NB4 (cell line): ENCODE measurements around the gene CARF.
"Not testable (repeated sequence)": the region's sequence is repeated elsewhere in the genome, so short reads cannot be mapped to it uniquely, and the experiment has no call there.

Source experiments
- DNase-seq: peaks from one replicate; pipeline ENCODE4 v3.0.0; 2010; ENCODE audit warnings: low read depth
- H3K4me3 ChIP-seq: one replicate; pipeline ENCODE4 v1.5.1; 2011; ENCODE audit warnings: mild to moderate bottlenecking, low read depth, low read length, moderate library complexity
- CTCF ChIP-seq: IDR thresholded peaks from one replicate; pipeline ENCODE4 v1.5.1; 2012; ENCODE audit warnings: low read depth, low read length
- MYC ChIP-seq: IDR thresholded peaks from 2 replicates; pipeline ENCODE4 v1.6.1; 2011; ENCODE audit warnings: low read depth, low read length
- POLR2A ChIP-seq: IDR thresholded peaks from 2 replicates; pipeline ENCODE4 v1.6.1; 2011; ENCODE audit warnings: mild to moderate bottlenecking; ENCODE audit not compliant: insufficient read length; ENCODE audit errors: extremely low read depth
- TF ChIP-seq, protein P1 (sequence below): IDR thresholded peaks from 2 replicates; pipeline ENCODE4 v1.6.1; 2011; ENCODE audit warnings: low read depth, low read length

CARF gene

GRCh38 chr2:202976809-202977208 lies 64.7 kb downstream of the CARF start:
- H3K4me3 ChIP-seq = no peak overlapping the region
- TF ChIP-seq MYC (no peak), POLR2A (no peak), CTCF (no peak)
- TF ChIP-seq, protein P1, sequence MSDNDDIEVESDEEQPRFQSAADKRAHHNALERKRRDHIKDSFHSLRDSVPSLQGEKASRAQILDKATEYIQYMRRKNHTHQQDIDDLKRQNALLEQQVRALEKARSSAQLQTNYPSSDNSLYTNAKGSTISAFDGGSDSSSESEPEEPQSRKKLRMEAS = no peak

GRCh38 chr2:202982779-202983491 lies 70.9 kb downstream of the CARF start:
- no peak for DNase-seq
- H3K4me3 ChIP-seq = no peak overlapping the region
- no peak for TF ChIP-seq MYC
- TF ChIP-seq, protein P1 = no peak
- no peak for TF ChIP-seq POLR2A
- no peak for TF ChIP-seq CTCF

More at GRCh38 chr2:202976809-202977208, 64.7 kb downstream of the CARF start:
- DNase-seq = no peak

DNA sequence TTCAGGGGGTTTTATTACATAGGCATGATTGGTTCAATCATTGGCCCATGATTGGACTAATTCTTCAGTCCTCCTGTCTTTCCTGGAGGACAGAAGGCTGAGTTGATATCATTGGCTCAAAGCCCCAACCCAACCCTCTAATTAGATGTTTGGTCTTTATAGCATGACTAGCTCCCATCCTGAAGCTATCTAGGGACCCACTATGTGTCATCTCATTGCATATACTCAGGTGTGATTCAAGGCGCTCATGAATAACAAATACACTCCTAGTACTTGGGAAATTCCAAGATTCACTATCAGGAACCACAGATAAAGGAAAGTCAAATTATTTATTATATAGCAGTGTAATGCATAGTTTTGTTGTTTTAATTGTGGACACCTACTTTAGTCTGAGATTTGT lies 77.7 kb downstream of the CARF start:
- no peak overlapping the region for H3K4me3 ChIP-seq
- no peak for DNase-seq
- TF ChIP-seq, protein P1 = no peak
- TF ChIP-seq POLR2A = no peak
- no peak for TF ChIP-seq MYC
- TF ChIP-seq CTCF = no peak

DNA sequence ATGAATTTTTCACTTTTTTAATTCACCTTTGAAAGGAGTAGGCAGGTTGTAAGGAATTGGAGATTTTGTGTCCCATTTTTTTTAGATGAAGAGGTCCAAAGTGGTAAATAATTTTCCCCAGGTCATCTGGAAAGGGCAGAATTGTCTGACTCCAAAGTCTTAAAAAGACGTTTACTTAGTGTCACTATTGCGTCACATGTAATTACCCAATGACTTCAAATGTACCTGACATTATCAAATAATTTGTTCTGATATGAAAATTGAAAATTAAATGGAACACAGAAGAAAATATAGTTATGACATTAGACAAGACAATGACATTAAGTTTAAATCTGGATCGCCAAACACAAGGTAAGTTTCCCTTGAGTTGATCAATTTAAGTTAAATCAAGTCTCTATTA lies 78.4 kb downstream of the CARF start:
- no peak for DNase-seq
- H3K4me3 ChIP-seq = no peak overlapping the region
- no peak for TF ChIP-seq CTCF
- no peak for TF ChIP-seq POLR2A
- no peak for TF ChIP-seq MYC
- TF ChIP-seq, protein P1 = no peak

DNA sequence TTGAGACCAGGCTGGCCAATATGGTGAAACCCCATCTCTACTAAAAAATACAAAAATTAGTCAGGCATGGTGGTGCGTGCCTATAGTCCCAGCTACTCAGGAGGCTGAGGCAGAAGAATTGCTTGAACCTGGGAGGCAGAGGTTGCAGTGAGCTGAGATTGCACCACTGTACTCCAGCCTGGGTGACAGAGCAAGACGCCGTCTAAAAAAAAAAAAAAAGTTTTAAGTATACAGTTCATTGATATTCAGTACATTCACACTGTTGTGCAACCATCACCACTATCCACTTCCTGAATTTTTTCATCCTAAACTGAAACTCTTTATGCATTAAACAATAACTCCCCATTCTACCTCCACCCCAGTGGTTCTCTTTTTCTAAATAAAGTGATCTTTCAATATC lies 85.0 kb downstream of the CARF start:
- not testable (repeated sequence) for H3K4me3 ChIP-seq
- DNase-seq = peak; percentile 88

- no peak for DNase-seq
- no peak overlapping the region for H3K4me3 ChIP-seq
- TF ChIP-seq, protein P1 = no peak
- TF ChIP-seq CTCF (no peak), MYC (no peak), POLR2A (no peak)
Measured at GRCh38 chr2:203002054-203002821, 90.2 kb downstream of the CARF start.
